Hepatic stellate cell (primary cell): Measurements from ENCODE around the gene HOXA1.
"Not testable (repeated sequence)": the region's sequence is repeated elsewhere in the genome, so short reads cannot be mapped to it uniquely, and the experiment has no call there.

Experiments used
- DNase-seq: peaks from one replicate; pipeline ENCODE4 v3.0.0; 2011; ENCODE audit warnings: low spot score

The HOXA1 gene

GRCh38 chr7:27045972-27046371, 49.8 kb downstream of the HOXA1 start:
- not testable (repeated sequence) for DNase-seq

GRCh38 chr7:27045066-27045465, 50.7 kb downstream of the HOXA1 start:
- DNase-seq, result not testable (repeated sequence)
